HepG2 (cell line): ENCODE data around the gene PPM1H.

Experiments
- EZH2 ChIP-seq: conservative IDR thresholded peaks from 2 replicates; pipeline ENCODE4 v1.6.1; 2012; ENCODE audit warnings: mild to moderate bottlenecking, low read depth, low read length, moderate library complexity
- FOXC1 ChIP-seq: sonication (generic); formaldehyde crosslinking; IDR thresholded peaks from 2 replicates; pipeline ENCODE4 v1.8.0; 2022; ENCODE audit warnings: mild to moderate bottlenecking, missing genetic modification reagents, borderline replicate concordance
- MTF1 ChIP-seq: sonication (generic); formaldehyde crosslinking; IDR thresholded peaks from 2 replicates; pipeline ENCODE4 v1.5.0; 2020; ENCODE audit warnings: missing genetic modification reagents
- NFIB ChIP-seq: sonication (generic); formaldehyde crosslinking; IDR thresholded peaks from 2 replicates; pipeline ENCODE4 v1.9.0; 2021; ENCODE audit warnings: missing genetic modification reagents, mild to moderate bottlenecking, borderline replicate concordance
- NR2C2 ChIP-seq: sonication (generic); formaldehyde crosslinking; IDR thresholded peaks from 2 replicates; pipeline ENCODE4 v1.4.0; 2020; ENCODE audit warnings: missing genetic modification reagents, mild to moderate bottlenecking, moderate library complexity, borderline replicate concordance
- RORA ChIP-seq: sonication (generic); formaldehyde crosslinking; IDR thresholded peaks from 2 replicates; pipeline ENCODE4 v1.5.0; 2020; ENCODE audit warnings: mild to moderate bottlenecking, missing genetic modification reagents, moderate library complexity
- TF ChIP-seq, protein P1 (sequence below): sonication (generic); formaldehyde crosslinking; IDR thresholded peaks from 2 replicates; pipeline ENCODE4 v1.8.1; 2022; ENCODE audit warnings: low read depth, mild to moderate bottlenecking, missing genetic modification reagents
- TF ChIP-seq, protein P2 (sequence below): sonication (generic); formaldehyde crosslinking; IDR thresholded peaks from 2 replicates; pipeline ENCODE4 v1.4.0; 2020; ENCODE audit warnings: mild to moderate bottlenecking, missing genetic modification reagents
- TF ChIP-seq, protein P3 (sequence below): sonication (generic); formaldehyde crosslinking; IDR thresholded peaks from 2 replicates; pipeline ENCODE4 v1.5.0; 2020; ENCODE audit warnings: mild to moderate bottlenecking, missing genetic modification reagents, moderate library complexity
- TF ChIP-seq, protein P4 (sequence below): sonication (generic); formaldehyde crosslinking; conservative IDR thresholded peaks from 2 replicates; pipeline ENCODE4 v1.4.0; 2020; ENCODE audit warnings: missing genetic modification reagents

DNA sequence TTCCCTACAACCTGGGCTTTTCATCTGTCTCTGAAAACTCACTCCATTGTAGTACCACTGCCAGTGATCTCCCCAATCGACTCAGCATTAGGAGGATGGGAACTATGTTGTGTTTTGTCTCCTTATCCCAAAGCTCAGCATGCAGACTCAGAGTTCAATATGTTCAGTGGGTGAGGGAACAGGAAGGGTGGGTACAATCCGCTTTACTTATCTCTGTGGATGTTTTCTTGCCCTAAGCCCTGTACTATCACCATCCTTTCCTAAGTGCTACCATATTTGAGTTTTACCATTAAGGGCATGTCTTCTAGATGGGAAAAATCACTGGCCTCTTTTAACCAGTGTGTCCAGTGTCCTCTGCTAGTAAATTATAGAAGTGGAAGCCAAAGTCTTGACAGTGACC, 107.1 kb downstream of the PPM1H start:
- no peak for TF ChIP-seq EZH2
- TF ChIP-seq RORA (CRISPR knock-in tag), result no peak
- TF ChIP-seq FOXC1, result no peak
- TF ChIP-seq, protein P1, sequence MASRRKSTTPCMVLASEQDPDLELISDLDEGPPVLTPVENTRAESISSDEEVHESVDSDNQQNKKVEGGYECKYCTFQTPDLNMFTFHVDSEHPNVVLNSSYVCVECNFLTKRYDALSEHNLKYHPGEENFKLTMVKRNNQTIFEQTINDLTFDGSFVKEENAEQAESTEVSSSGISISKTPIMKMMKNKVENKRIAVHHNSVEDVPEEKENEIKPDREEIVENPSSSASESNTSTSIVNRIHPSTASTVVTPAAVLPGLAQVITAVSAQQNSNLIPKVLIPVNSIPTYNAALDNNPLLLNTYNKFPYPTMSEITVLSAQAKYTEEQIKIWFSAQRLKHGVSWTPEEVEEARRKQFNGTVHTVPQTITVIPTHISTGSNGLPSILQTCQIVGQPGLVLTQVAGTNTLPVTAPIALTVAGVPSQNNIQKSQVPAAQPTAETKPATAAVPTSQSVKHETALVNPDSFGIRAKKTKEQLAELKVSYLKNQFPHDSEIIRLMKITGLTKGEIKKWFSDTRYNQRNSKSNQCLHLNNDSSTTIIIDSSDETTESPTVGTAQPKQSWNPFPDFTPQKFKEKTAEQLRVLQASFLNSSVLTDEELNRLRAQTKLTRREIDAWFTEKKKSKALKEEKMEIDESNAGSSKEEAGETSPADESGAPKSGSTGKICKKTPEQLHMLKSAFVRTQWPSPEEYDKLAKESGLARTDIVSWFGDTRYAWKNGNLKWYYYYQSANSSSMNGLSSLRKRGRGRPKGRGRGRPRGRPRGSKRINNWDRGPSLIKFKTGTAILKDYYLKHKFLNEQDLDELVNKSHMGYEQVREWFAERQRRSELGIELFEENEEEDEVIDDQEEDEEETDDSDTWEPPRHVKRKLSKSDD (CRISPR knock-in tag), result no peak
- TF ChIP-seq, protein P2, sequence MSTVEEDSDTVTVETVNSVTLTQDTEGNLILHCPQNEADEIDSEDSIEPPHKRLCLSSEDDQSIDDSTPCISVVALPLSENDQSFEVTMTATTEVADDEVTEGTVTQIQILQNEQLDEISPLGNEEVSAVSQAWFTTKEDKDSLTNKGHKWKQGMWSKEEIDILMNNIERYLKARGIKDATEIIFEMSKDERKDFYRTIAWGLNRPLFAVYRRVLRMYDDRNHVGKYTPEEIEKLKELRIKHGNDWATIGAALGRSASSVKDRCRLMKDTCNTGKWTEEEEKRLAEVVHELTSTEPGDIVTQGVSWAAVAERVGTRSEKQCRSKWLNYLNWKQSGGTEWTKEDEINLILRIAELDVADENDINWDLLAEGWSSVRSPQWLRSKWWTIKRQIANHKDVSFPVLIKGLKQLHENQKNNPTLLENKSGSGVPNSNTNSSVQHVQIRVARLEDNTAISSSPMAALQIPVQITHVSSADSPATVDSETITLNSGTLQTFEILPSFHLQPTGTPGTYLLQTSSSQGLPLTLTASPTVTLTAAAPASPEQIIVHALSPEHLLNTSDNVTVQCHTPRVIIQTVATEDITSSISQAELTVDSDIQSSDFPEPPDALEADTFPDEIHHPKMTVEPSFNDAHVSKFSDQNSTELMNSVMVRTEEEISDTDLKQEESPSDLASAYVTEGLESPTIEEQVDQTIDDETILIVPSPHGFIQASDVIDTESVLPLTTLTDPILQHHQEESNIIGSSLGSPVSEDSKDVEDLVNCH, result no peak
- TF ChIP-seq NFIB (CRISPR knock-in tag), result no peak
- TF ChIP-seq, protein P3, sequence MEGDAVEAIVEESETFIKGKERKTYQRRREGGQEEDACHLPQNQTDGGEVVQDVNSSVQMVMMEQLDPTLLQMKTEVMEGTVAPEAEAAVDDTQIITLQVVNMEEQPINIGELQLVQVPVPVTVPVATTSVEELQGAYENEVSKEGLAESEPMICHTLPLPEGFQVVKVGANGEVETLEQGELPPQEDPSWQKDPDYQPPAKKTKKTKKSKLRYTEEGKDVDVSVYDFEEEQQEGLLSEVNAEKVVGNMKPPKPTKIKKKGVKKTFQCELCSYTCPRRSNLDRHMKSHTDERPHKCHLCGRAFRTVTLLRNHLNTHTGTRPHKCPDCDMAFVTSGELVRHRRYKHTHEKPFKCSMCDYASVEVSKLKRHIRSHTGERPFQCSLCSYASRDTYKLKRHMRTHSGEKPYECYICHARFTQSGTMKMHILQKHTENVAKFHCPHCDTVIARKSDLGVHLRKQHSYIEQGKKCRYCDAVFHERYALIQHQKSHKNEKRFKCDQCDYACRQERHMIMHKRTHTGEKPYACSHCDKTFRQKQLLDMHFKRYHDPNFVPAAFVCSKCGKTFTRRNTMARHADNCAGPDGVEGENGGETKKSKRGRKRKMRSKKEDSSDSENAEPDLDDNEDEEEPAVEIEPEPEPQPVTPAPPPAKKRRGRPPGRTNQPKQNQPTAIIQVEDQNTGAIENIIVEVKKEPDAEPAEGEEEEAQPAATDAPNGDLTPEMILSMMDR (CRISPR knock-in tag), result no peak
- no peak for TF ChIP-seq NR2C2 (CRISPR knock-in tag)
- TF ChIP-seq, protein P4, sequence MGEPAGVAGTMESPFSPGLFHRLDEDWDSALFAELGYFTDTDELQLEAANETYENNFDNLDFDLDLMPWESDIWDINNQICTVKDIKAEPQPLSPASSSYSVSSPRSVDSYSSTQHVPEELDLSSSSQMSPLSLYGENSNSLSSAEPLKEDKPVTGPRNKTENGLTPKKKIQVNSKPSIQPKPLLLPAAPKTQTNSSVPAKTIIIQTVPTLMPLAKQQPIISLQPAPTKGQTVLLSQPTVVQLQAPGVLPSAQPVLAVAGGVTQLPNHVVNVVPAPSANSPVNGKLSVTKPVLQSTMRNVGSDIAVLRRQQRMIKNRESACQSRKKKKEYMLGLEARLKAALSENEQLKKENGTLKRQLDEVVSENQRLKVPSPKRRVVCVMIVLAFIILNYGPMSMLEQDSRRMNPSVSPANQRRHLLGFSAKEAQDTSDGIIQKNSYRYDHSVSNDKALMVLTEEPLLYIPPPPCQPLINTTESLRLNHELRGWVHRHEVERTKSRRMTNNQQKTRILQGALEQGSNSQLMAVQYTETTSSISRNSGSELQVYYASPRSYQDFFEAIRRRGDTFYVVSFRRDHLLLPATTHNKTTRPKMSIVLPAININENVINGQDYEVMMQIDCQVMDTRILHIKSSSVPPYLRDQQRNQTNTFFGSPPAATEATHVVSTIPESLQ (CRISPR knock-in tag), result no peak
- no peak for TF ChIP-seq MTF1 (CRISPR knock-in tag)
